Calu3 (cell line): ENCODE results near the gene SYF2. TPM values are rescaled to one million over a fixed set of nuclear protein-coding genes. Genes with fewer than 3 reads are reported as not detected.

Experiments
- BruUV-seq: library from RNA; stranded (reverse); fragments of 400-500 nt; replicated peaks from 2 replicates; lab custom pipeline; 2021; lab: Mats Ljungman, UMichigan
- CTCF ChIA-PET: fragments of 300-600 bp; sonication (Branson Sonifier 250); formaldehyde crosslinking; loops from one replicate; lab custom pipeline; 2022; ENCODE audit warnings: antibody characterized with exemption; lab: Charles Lee
- DNase-seq: peaks from one replicate; pipeline ENCODE4 v3.0.0; 2022
- H3K27ac Mint-ChIP-seq: one replicate; pipeline ENCODE4 v1.8.0; 2022; ENCODE audit warnings: mixed read lengths; ENCODE audit not compliant: unreplicated experiment
- H3K27me3 Mint-ChIP-seq: one replicate; pipeline ENCODE4 v1.8.0; 2022; ENCODE audit warnings: mixed read lengths; ENCODE audit not compliant: unreplicated experiment
- H3K36me3 Mint-ChIP-seq: one replicate; pipeline ENCODE4 v1.8.0; 2022; ENCODE audit warnings: mild to moderate bottlenecking, moderate library complexity, mixed read lengths; ENCODE audit not compliant: insufficient read depth, unreplicated experiment
- H3K4me1 Mint-ChIP-seq: one replicate; pipeline ENCODE4 v1.8.0; 2022; ENCODE audit warnings: mild to moderate bottlenecking, low read depth, mixed read lengths; ENCODE audit not compliant: unreplicated experiment
- H3K4me3 Mint-ChIP-seq: one replicate; pipeline ENCODE4 v1.8.0; 2022; ENCODE audit warnings: mild to moderate bottlenecking, low read depth, moderate library complexity, mixed read lengths; ENCODE audit not compliant: unreplicated experiment
- H3K9me3 Mint-ChIP-seq: one replicate; pipeline ENCODE4 v1.8.0; 2022; ENCODE audit warnings: low read depth, mixed read lengths; ENCODE audit not compliant: unreplicated experiment
- intact Hi-C: fragments of 100-400 bp; cut with micrococcal nuclease; formaldehyde crosslinking; loops from one replicate; pipeline ENCODE4 v1.10.0; 2022; ENCODE audit not compliant: unreplicated experiment
- total RNA-seq: library from RNA; stranded (reverse); gene quantifications from 2 replicates; pipeline ENCODE4 v1.2.3, GENCODE V29; 2022
- TF ChIP-seq, protein P1 (sequence below): fragments of 200-600 bp; IDR thresholded peaks from one replicate; pipeline ENCODE4 v1.8.0; 2022; ENCODE audit warnings: antibody characterized with exemption; ENCODE audit not compliant: unreplicated experiment

SYF2 gene
- total RNA-seq, 1 experiment from 2014 or later: 24.3 TPM

DNA sequence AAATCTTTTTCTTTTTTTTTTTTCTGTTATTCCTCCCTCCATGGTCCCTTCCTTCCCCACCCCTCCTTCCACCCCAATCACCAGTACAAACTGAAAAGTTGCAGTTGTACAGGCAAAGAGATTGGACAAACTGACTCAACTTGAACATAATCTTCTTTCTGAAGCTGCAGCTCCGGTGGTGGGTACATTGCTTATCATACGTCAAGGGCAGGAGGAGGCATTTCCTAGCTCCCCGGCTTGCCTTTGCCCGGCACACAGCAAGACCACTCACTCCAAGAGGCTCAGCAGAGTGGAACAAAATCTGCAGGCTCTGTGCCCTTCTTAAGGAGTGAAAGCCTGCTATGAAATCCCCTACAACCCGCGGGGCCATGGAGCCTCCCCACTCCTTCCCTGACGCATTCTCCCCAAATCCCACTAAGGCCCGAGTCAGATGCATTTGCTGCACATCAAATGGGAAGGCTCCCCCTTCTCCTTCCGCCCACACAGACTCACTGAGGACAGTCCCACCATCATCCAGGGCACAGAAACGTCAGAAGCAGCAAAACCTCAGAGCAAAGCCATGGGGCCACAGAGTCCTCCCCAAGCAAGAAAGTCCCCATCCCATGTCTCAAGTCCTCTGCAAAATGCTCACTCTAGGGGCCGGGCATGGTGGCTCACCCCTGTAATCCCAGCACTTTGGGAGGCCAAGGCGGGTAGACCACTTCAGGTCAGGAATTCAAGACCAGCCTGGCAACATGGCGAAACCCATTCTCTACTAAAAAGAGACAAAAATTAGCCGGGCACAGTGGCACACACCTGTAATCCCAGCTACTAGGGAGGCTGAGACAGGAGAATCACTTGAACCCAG lies 45.9 kb downstream of the SYF2 start:
- Mint-ChIP-seq H3K4me1 (no peaks in the 10 kb centered on the region), H3K36me3 (no peaks in the 10 kb centered on the region), H3K4me3 (no peak overlapping the region), H3K27ac (no peak overlapping the region), H3K27me3 (peaks cover 26% of the 10 kb centered on the region), H3K9me3 (no peaks in the 10 kb centered on the region)
- intact Hi-C loops: no loop called here
- no TSS peak for BruUV-seq
- no peak for DNase-seq
- CTCF ChIA-PET: interaction anchor here (0.6 to 0.7 kb wide), 3 partner anchors 105 to 1867 kb away, joined by 4 to 6 read pairs (median 4); no protein-coding TSS in a partner anchor
- TF ChIP-seq, protein P1, sequence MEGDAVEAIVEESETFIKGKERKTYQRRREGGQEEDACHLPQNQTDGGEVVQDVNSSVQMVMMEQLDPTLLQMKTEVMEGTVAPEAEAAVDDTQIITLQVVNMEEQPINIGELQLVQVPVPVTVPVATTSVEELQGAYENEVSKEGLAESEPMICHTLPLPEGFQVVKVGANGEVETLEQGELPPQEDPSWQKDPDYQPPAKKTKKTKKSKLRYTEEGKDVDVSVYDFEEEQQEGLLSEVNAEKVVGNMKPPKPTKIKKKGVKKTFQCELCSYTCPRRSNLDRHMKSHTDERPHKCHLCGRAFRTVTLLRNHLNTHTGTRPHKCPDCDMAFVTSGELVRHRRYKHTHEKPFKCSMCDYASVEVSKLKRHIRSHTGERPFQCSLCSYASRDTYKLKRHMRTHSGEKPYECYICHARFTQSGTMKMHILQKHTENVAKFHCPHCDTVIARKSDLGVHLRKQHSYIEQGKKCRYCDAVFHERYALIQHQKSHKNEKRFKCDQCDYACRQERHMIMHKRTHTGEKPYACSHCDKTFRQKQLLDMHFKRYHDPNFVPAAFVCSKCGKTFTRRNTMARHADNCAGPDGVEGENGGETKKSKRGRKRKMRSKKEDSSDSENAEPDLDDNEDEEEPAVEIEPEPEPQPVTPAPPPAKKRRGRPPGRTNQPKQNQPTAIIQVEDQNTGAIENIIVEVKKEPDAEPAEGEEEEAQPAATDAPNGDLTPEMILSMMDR: no peak

DNA sequence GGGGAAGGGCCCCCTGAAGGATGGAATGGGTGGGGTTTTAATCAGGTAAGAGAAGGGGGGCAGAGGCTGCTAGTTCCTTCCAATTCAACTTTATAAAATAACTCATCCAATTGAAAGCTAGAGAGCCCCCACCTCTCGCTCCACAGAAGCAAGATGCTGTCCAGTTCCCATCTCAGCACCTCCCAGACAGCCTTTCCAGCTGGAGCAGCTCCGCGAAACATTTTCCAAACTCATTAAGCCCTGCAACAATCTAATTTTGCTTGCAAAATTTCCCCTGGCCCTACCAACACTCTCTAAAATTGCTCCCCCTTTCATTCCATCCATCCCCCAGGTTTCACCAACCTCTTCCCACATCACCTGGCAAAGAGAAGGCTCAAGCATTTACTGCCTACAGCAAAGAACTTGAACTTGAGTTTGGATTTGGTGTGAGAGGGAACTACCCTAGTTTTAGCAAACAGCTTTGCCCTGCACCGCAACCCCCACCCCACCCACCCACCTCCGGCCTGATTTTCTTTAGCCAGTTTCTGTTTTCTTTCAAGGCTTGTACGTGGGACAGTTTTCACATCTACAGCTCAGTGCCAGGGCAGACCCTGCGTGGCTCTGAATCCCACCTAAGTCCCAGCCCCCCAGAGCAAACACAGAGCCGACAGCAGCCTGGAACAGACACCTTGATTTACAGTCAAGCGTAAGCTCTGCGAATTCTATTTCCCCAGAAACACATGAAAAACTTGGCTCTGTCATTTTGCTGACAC lies 46.7 kb downstream of the SYF2 start:
- intact Hi-C loops: no loop called here
- Mint-ChIP-seq H3K36me3 (no peaks in the 10 kb centered on the region), H3K4me3 (no peak overlapping the region), H3K4me1 (no peaks in the 10 kb centered on the region), H3K27me3 (peaks cover 26% of the 10 kb centered on the region), H3K27ac (no peak overlapping the region), H3K9me3 (no peaks in the 10 kb centered on the region)
- BruUV-seq: no TSS peak
- CTCF ChIA-PET: interaction anchor here (0.6 to 0.7 kb wide), 3 partner anchors 104 to 1868 kb away, joined by 4 to 6 read pairs (median 4); no protein-coding TSS in a partner anchor
- TF ChIP-seq, protein P1: no peak
- DNase-seq: no peak

DNA sequence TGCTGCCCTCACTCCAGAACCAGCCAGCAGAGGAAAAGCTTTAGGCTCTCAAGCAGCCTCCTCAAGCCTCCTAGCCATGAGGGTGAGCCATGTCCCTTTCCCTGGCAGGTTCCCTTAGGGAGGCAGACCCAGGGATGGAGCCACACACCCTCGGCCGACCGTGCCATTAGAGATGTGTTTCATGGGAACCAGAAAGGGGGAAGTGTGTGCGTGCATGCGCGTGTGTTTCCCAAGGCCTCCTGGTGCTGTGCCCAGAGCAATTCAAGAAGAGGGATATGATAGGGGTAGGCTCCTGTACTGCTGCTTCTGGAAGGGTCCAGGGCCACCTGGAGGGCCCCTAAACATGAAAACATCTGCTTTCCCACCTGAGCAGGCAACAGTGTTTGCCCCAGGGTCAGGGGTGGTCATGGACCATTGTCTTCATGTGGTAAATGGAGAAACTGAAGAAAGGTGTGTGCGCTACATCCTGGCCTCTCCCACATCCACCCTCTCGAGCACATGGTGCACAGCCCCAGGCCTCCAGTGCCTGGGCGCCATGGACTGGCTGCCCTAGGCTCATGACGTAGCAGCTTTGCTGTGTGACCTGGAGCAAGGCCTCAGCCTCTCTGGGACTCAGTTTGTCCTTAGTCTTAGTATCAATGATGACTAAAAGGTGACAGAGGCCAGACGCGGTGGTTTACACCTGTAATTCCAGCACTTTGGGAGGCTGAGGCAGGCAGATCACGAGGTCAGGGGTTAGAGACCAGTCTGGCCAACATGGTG lies 48.1 kb downstream of the SYF2 start:
- TF ChIP-seq, protein P1: no peak
- BruUV-seq: no TSS peak
- H3K9me3 Mint-ChIP-seq: no peaks in the 10 kb centered on the region
- H3K4me1 Mint-ChIP-seq: no peaks in the 10 kb centered on the region
- H3K36me3 Mint-ChIP-seq: no peaks in the 10 kb centered on the region
- CTCF ChIA-PET: no interaction called here
- intact Hi-C loops: no loop called here
- no peak for DNase-seq
- no peak overlapping the region for H3K4me3 Mint-ChIP-seq
- peaks cover 26% of the 10 kb centered on the region for H3K27me3 Mint-ChIP-seq
- no peak overlapping the region for H3K27ac Mint-ChIP-seq
